HepG2 (cell line): ENCODE data around the gene RAB11FIP5. TPM values are rescaled to one million over a fixed set of nuclear protein-coding genes. Genes with fewer than 3 reads are reported as not detected.

Experiments
- CBX2 ChIP-seq, 2 experiments: fragments of 200-600 bp in 1 of 2; sonication (generic); formaldehyde crosslinking in 1 of 2; IDR thresholded peaks; 2 replicates each; pipeline versions ENCODE4 v1.7.0 to v1.8.1; 2018 to 2022; ENCODE audit warnings: low read depth in 2 of 2, low read length in 1 of 2, mild to moderate bottlenecking in 1 of 2, missing genetic modification reagents in 1 of 2
- ETV5 ChIP-seq: IDR thresholded peaks from 2 replicates; pipeline ENCODE4 v1.6.1; 2018; ENCODE audit warnings: missing biosample characterization, missing genetic modification reagents, inconsistent platforms, borderline replicate concordance
- FOXA1 ChIP-seq, 2 experiments: fragments of 450-650 bp in 1 of 2; sonication (generic) in 1 of 2; formaldehyde crosslinking in 1 of 2; IDR thresholded peaks; 2 replicates each; pipeline versions ENCODE4 v1.4.0 to v1.6.1; 2016 to 2020; ENCODE audit warnings: missing genetic modification reagents in 1 of 2
- ISX ChIP-seq: sonication (generic); formaldehyde crosslinking; conservative IDR thresholded peaks from 2 replicates; pipeline ENCODE4 v1.5.0; 2020; ENCODE audit warnings: missing genetic modification reagents
- KIAA2018 ChIP-seq: sonication (generic); formaldehyde crosslinking; IDR thresholded peaks from 2 replicates; pipeline ENCODE4 v1.5.0; 2020; ENCODE audit warnings: mild to moderate bottlenecking, missing genetic modification reagents, borderline replicate concordance
- NR2F1 ChIP-seq, 2 experiments: fragments of 450-650 bp in 1 of 2; formaldehyde crosslinking in 1 of 2; IDR thresholded peaks; 2 replicates each; pipeline versions ENCODE4 v1.5.0 to v1.6.1; 2016 to 2020; ENCODE audit warnings: mild to moderate bottlenecking in 1 of 2, missing compliant biosample characterization in 1 of 2, missing genetic modification reagents in 1 of 2, moderate library complexity in 1 of 2
- PRMT3 ChIP-seq: sonication (generic); formaldehyde crosslinking; IDR thresholded peaks from 2 replicates; pipeline ENCODE4 v1.8.1; 2022; ENCODE audit warnings: low read depth, mild to moderate bottlenecking, moderate library complexity, missing genetic modification reagents, borderline replicate concordance
- SETDB1 ChIP-seq: sonication (generic); formaldehyde crosslinking; IDR thresholded peaks from 2 replicates; pipeline ENCODE4 v1.5.1; 2020; ENCODE audit warnings: missing genetic modification reagents, mild to moderate bottlenecking, borderline replicate concordance
- SMAD1 ChIP-seq: sonication (generic); formaldehyde crosslinking; IDR thresholded peaks from 2 replicates; pipeline ENCODE4 v1.4.0; 2020; ENCODE audit warnings: missing genetic modification reagents, low read depth, mild to moderate bottlenecking, borderline replicate concordance
- TARDBP ChIP-seq: sonication (generic); formaldehyde crosslinking; IDR thresholded peaks from 2 replicates; pipeline ENCODE4 v1.8.0; 2022; ENCODE audit warnings: mild to moderate bottlenecking, missing genetic modification reagents
- ZNF333 ChIP-seq: sonication (generic); formaldehyde crosslinking; IDR thresholded peaks from 2 replicates; pipeline ENCODE4 v1.4.0; 2020; ENCODE audit warnings: mild to moderate bottlenecking, missing genetic modification reagents, borderline replicate concordance
- ZNF451 ChIP-seq: sonication (generic); formaldehyde crosslinking; IDR thresholded peaks from 2 replicates; pipeline ENCODE4 v1.5.0; 2020; ENCODE audit warnings: mild to moderate bottlenecking, missing genetic modification reagents
- ZNF567 ChIP-seq: sonication (generic); formaldehyde crosslinking; IDR thresholded peaks from 2 replicates; pipeline ENCODE4 v1.8.1; 2023; ENCODE audit warnings: mild to moderate bottlenecking, missing genetic modification reagents, borderline replicate concordance
- ZNF740 ChIP-seq: sonication (generic); formaldehyde crosslinking; IDR thresholded peaks from 2 replicates; pipeline ENCODE4 v1.4.0; 2020; ENCODE audit warnings: missing genetic modification reagents
- ZNF781 ChIP-seq: sonication (generic); formaldehyde crosslinking; IDR thresholded peaks from 2 replicates; pipeline ENCODE4 v1.5.1; 2020; ENCODE audit warnings: borderline replicate concordance, mild to moderate bottlenecking, missing genetic modification reagents; ENCODE audit errors: not compliant biosample characterization
- polyA plus RNA-seq, 8 experiments: library from polyadenylated mRNA; depleted of rRNA in 3 of 8; stranded (reverse) in 7 of 8; unstranded in 1 of 8; fragments of >200 nt; fragmentation: Illumina TruSeq in 4 of 8; extraction: Trizol in 4 of 8; gene quantifications; 2 replicates each; pipeline versions ENCODE4 v1.2.1 to v1.2.3, GENCODE V29; 2011 to 2016; ENCODE audit warnings: low read depth in 4 of 8, missing spikeins in 1 of 8, mixed read lengths in 1 of 8; ENCODE audit not compliant: insufficient read depth in 1 of 8
- total RNA-seq, 5 experiments: library from RNA; depleted of rRNA; stranded (reverse); fragments of >200 nt; fragmentation: Illumina TruSeq; extraction: Trizol; gene quantifications; 2 replicates each; pipeline ENCODE4 v1.2.3, GENCODE V29; 2016; ENCODE audit warnings: low read depth in 1 of 5
- TF ChIP-seq, protein P1 (sequence below): sonication (generic); formaldehyde crosslinking; IDR thresholded peaks from 2 replicates; pipeline ENCODE4 v1.4.0; 2020; ENCODE audit warnings: mild to moderate bottlenecking, missing genetic modification reagents
- TF ChIP-seq, protein P2 (sequence below): sonication (generic); formaldehyde crosslinking; IDR thresholded peaks from 2 replicates; pipeline ENCODE4 v1.4.0; 2020; ENCODE audit warnings: low read depth, mild to moderate bottlenecking, missing genetic modification reagents

Gene RAB11FIP5
- total and polyA plus RNA-seq, 2 of the 13 experiments (the other 11 are each of a cell fraction or from before 2014, with no cell fraction given), result 9.4 to 22.9 TPM

GRCh38 chr2:73070643-73071359 lies 41.9 kb downstream of the RAB11FIP5 start (continued):
- no peak for TF ChIP-seq KIAA2018 (CRISPR knock-in tag)
- no peak for TF ChIP-seq FOXA1 (IDR thresholded peaks at IDR 0.05)
- TF ChIP-seq FOXA1 (CRISPR knock-in tag; IDR thresholded peaks at IDR 0.05), result no peak
- TF ChIP-seq SETDB1 (CRISPR knock-in tag), result no peak
- TF ChIP-seq, protein P1, sequence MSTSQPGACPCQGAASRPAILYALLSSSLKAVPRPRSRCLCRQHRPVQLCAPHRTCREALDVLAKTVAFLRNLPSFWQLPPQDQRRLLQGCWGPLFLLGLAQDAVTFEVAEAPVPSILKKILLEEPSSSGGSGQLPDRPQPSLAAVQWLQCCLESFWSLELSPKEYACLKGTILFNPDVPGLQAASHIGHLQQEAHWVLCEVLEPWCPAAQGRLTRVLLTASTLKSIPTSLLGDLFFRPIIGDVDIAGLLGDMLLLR, result peak; percentile 21; the same call in 1 of the 2 replicates
- TF ChIP-seq ZNF781 (CRISPR knock-in tag), result no peak
- peak; percentile 81; the same call in 1 of the 2 replicates for TF ChIP-seq ZNF333
- TF ChIP-seq TARDBP, result no peak
- TF ChIP-seq SMAD1 (CRISPR knock-in tag), result no peak
- no peak for TF ChIP-seq ISX (CRISPR knock-in tag)
- TF ChIP-seq PRMT3 (CRISPR knock-in tag), result no peak
- TF ChIP-seq CBX2 (IDR thresholded peaks at IDR 0.05; ENCODE audit: low read depth, low read length), result no peak
- no peak for TF ChIP-seq CBX2 (CRISPR knock-in tag; IDR thresholded peaks at IDR 0.05; ENCODE audit: low read depth)
- no peak for TF ChIP-seq ETV5 (CRISPR knock-in tag)
- no peak; the same call in 1 of the 2 replicates for TF ChIP-seq ZNF740
- TF ChIP-seq, protein P2, sequence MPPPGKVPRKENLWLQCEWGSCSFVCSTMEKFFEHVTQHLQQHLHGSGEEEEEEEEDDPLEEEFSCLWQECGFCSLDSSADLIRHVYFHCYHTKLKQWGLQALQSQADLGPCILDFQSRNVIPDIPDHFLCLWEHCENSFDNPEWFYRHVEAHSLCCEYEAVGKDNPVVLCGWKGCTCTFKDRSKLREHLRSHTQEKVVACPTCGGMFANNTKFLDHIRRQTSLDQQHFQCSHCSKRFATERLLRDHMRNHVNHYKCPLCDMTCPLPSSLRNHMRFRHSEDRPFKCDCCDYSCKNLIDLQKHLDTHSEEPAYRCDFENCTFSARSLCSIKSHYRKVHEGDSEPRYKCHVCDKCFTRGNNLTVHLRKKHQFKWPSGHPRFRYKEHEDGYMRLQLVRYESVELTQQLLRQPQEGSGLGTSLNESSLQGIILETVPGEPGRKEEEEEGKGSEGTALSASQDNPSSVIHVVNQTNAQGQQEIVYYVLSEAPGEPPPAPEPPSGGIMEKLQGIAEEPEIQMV, result no peak
- TF ChIP-seq NR2F1 (CRISPR knock-in tag; IDR thresholded peaks at IDR 0.05), result peak in 1 of 2 experiments; percentile 72; a peak in 2 of 4 replicates
- no peak; the same call in 1 of the 2 replicates for TF ChIP-seq ZNF451 (CRISPR knock-in tag)
- no peak for TF ChIP-seq ZNF567 (CRISPR knock-in tag)
